Stimulated activated CD4-positive, alpha-beta T cell treated with anti-CD3 and anti-CD28 coated beads, Interleukin-1b, Interleukin-23, amount 100 ng/mL, for 24 hours (primary cell): ENCODE results near the gene TOGARAM2.

Source experiments
- DNase-seq, 4 experiments: peaks; one replicate each; pipeline ENCODE4 v3.0.0-alpha.2; 2020; ENCODE audit warnings: low read depth in 4 of 4, low spot score in 1 of 4

TOGARAM2 gene

DNA sequence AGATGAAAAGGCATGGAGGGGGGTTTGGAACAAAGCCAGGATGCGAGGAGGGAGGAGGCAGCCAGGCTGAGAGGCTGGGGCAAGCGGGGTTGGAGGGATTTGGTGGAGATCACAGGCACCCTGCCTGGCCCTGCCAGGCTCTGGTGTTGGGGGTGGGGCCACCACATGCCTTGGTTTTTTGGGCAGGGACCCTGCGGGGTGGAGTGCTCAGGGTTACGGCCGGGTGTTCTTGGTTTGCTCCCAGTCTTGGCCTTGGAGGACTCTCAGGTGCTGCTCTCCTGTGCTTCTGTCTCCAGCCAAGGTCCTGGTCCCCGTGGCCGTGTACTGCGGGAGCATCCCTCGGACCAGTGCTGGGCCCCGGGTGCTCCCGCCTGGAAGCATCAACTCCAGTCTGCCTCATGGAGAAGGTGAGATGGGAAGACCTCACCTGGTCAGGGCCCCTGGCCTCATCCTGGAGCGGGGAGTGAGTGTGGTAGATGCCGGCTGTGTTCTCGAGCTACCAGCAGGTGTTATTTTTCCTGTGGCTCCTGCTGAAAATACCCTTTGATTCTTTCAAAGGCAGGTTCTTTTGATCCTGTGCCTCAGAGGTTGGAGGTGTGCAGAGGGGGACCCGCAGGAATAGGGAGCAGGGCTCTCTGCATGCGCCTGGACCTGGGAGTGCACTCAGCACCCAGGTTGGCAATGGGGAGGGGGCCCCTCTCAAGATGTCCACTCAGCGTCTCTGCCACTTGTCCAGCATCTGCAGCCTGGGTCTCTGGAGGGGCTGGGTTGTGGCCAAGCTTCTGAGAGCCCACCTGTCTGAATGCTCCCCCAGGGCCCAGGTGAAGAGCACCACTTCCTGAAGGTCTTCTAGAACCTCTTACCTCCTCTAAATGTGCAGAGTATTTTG lies 17.0 kb downstream of the TOGARAM2 start:
- no peak for DNase-seq

DNA sequence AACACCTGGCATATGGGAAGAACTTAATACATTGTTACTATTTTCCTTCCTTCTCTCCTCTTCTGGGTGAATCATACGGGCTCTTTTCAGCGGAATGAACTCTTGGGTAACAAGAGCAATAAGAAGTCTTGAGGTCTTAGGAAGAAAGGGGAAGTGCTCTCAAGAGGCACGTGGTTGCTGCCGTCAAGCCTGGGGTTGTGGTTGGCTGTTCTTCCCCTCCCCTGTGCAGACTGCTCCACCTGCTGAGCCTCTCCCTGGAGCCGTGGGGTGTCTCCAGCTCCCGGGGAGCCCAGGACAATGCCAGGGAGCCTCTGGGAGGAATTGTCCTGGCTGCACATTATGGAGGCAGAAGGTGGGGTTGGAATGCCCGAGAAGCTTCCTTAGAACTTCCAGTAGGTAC lies 19.4 kb downstream of the TOGARAM2 start:
- no peak for DNase-seq

- DNase-seq, result no peak
Measured at GRCh38 chr2:29000956-29001355, 19.9 kb downstream of the TOGARAM2 start.

GRCh38 chr2:29001806-29002205 lies 20.7 kb downstream of the TOGARAM2 start:
- DNase-seq, result no peak

GRCh38 chr2:29004755-29005154 lies 23.7 kb downstream of the TOGARAM2 start:
- DNase-seq, result no peak

DNA sequence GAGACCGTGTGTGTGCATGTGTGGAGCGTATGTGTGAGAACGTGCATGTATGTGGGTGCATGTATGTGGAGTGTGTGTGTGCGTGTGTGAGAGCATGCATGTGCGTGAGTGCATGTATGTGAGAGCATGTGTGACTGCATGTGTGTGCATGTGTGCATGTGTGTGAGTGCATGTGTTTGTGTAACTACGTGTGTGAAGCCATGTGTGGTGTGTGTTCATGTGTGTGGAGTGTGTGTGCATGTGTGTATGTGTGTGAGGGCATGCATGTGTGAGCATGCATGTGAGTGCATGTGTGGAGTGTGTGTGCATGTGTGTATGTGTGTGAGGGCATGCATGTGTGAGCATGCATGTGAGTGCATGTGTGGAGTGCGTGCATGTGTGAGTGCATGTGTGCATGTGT lies 24.2 kb downstream of the TOGARAM2 start:
- DNase-seq, result no peak

- no peak for DNase-seq
Measured at GRCh38 chr2:29006092-29006979, 25.2 kb downstream of the TOGARAM2 start.

- no peak for DNase-seq
Measured at GRCh38 chr2:29006980-29007301, 25.8 kb downstream of the TOGARAM2 start.

DNA sequence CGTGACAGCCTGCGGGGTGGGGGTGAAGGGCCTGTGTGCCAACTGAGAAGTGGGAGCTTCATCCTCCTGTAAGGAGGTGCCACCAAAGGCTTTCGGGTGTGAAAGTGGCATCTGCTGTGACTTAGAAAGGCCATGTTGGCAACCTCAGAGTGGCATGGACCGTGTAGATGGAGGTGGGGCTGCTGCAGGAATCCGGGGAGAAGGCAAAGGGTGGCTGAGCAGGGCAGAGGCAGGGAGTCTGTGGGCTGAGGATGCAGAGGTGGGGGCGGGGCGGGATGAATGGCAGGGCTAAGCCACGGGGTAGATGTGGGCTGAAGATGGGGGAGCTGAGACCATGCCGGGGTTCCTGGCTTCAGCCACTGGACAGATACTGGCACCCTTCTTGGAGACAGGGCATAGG lies 28.2 kb downstream of the TOGARAM2 start:
- no peak for DNase-seq

DNA sequence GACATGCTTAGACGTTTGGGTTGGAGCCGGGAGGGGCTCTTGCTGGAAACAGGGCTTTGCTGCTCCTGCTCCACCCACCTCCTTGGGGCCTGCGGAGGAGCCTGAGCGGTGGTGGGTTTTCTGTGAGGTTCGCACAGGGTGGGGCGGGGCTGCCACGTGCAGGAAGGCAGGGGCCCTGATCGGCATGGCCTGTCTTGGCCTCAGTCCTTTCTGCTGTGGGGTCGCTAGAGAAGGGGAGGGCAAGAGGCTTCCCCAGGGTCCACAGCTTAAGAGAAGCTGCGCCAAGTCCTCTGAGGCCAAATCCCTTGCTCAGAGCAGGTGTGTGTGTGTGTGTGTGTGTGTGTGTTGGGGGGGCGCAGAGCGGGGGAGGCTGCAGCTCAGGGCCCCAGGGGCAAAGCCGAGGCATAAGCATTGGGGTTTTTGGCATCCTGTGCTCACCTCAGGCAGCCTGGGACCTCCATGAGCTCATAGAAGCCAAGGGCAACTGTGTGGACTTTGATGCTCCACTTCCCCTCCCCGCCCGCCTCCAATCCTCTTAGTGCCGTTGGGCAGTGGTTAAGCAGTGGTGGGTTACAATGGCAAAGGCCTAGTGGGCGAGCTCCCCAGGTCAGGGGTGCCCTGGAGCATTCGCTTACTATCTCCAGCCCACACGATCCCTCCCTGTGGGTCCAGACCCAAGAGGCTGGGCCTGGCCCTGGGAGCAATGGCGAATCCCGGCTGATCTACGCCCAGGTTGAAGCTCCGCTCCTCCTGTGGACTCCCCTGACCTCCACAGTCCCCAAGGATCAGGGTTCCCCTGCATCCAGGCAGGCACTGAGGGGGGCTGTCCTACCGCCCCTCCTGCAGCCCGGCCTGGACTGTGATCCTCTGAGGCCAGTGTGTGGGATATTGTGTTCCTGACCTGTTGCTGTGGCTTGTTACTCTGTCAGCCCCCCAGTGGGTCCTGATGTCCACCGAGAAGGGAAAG lies 28.9 kb downstream of the TOGARAM2 start:
- DNase-seq, result no peak

- no peak for DNase-seq
Measured at GRCh38 chr2:29010946-29011345, 29.8 kb downstream of the TOGARAM2 start.

DNA sequence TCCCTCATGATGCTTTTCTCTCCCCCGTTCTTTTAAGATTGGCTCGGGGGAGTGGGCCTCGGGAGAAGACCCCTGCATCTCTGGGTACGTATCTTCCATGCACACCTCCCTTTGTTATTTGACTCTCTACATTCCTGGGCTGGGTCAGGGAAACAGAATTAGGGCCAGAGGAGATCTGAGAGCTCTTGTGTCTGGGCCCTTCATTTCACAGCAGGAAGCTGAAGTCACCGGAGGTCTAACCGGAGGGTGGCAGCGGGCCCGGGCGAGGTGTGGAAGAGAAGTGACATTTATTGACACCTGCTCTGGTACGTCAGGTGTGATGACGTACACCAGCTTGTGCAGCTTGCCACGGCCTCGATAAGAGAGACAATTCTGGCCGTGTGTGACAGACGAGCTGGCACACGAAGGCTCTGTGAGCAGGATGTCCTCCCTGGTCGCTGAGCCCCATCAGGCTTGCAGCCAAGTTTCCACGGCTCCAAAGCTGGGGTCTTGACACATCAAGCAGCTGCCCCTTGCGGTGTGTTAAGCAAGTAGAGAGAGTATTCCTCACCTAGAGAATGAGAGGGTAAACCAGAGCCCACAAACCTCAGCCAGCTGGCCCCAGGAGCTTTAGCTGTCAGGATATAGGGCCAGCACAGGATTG lies 30.4 kb downstream of the TOGARAM2 start:
- DNase-seq, result peak in 2 of 4 experiments; percentile 39 to 43

DNA sequence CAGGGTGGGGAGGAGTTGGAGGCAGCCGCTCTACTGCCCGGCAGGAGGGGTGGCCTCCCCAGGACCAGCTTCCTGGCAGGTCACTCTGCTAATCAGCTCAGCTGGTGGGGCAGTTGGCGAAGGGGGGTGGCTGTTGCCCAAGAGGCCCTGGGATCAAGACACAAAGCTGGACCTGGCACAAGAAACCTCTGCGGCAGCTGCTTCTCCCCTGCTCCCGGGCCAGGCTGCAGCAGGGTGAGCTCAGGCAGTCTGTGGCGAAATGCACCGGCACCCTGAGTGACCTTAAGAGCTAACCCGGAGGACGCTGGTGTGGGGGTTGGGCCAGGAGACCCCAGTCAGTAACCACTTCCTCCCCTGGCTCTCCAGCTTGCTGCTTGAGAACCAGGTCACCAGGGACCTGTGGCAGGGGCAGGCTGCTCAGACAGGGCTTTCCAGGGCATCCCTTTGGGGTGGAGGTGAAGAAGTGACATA lies 31.1 kb downstream of the TOGARAM2 start:
- no peak for DNase-seq

GRCh38 chr2:29013057-29013780 lies 32.1 kb downstream of the TOGARAM2 start:
- DNase-seq, result no peak

- no peak for DNase-seq
Measured at GRCh38 chr2:29014331-29014730, 33.2 kb downstream of the TOGARAM2 start.

GRCh38 chr2:29014811-29015421 lies 33.8 kb downstream of the TOGARAM2 start:
- DNase-seq, result peak in 2 of 4 experiments; percentile 50 to 55

- DNase-seq, result no peak
Measured at GRCh38 chr2:29015701-29016470, 34.8 kb downstream of the TOGARAM2 start.

DNA sequence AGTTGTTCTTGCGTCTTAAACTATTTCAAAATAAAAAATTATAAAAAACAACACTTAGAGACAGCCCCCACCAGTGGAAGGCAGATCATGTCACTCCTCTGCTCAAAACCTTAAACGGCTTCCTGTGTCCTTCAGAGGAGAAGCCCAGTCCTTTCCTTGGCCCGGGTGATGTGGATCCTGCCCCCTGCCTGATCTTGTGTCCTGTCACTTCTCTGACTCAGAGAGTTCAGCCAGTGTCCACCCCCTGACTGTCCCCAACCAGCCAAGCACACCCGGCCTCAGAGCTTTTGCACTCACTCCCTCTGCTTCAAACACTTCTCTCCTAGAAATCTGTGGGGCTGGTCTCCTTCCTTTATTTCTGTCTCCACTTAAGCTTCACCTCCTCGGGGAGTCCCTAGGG lies 35.4 kb downstream of the TOGARAM2 start:
- no peak for DNase-seq
